Activated B cell treated with CpG ODN at 0.5 μM for 24 hours (primary cell): ENCODE data around the gene TRAF7. TPM values are rescaled to one million over a fixed set of nuclear protein-coding genes. Genes with fewer than 3 reads are reported as not detected.

Experiments used
- ATAC-seq: fragments of 200-7000 bp; cut with Tn5 transposase; one replicate; pipeline ENCODE4 v1.10.0; 2021; ENCODE audit warnings: low read depth, mild to moderate bottlenecking, moderate library complexity
- CTCF ChIA-PET: fragments of 350-600 bp; sonication (Branson Sonifier 250); formaldehyde crosslinking; loops from one replicate; lab custom pipeline; 2021; ENCODE audit warnings: antibody characterized with exemption; lab: Charles Lee
- POLR2A ChIA-PET: fragments of 350-600 bp; sonication (Branson Sonifier 250); formaldehyde crosslinking; loops from one replicate; lab custom pipeline; 2021; ENCODE audit warnings: antibody characterized with exemption; lab: Charles Lee
- DNase-seq: peaks from one replicate; pipeline ENCODE4 v3.0.0; 2022
- H3K27ac Mint-ChIP-seq: one replicate; pipeline ENCODE4 v1.8.0; 2020; ENCODE audit warnings: mixed read lengths
- H3K27me3 Mint-ChIP-seq: one replicate; pipeline ENCODE4 v1.8.0; 2021; ENCODE audit warnings: mixed read lengths
- H3K36me3 Mint-ChIP-seq: one replicate; pipeline ENCODE4 v1.8.0; 2021; ENCODE audit warnings: low read depth, mixed read lengths
- H3K4me1 Mint-ChIP-seq: one replicate; pipeline ENCODE4 v1.8.0; 2021; ENCODE audit warnings: mixed read lengths
- H3K4me3 Mint-ChIP-seq: one replicate; pipeline ENCODE4 v1.8.0; 2020; ENCODE audit warnings: mild to moderate bottlenecking, mixed read lengths
- H3K9me3 Mint-ChIP-seq: one replicate; pipeline ENCODE4 v1.8.0; 2020; ENCODE audit warnings: mixed read lengths
- intact Hi-C: fragments of 100-400 bp; cut with micrococcal nuclease; formaldehyde crosslinking; loops from one replicate; pipeline ENCODE4 v1.15.1; 2024
- total RNA-seq: library from RNA; stranded (reverse); gene quantifications from 2 replicates; pipeline ENCODE4 v1.2.3, GENCODE V29; 2022
- TF ChIP-seq, protein P1 (sequence below): fragments of 200-600 bp; IDR thresholded peaks from one replicate; pipeline ENCODE4 v1.8.0; 2022; ENCODE audit warnings: antibody characterized with exemption, mild to moderate bottlenecking

The TRAF7 gene
- total RNA-seq, 1 donor from 2014 or later = 72.7 TPM

DNA sequence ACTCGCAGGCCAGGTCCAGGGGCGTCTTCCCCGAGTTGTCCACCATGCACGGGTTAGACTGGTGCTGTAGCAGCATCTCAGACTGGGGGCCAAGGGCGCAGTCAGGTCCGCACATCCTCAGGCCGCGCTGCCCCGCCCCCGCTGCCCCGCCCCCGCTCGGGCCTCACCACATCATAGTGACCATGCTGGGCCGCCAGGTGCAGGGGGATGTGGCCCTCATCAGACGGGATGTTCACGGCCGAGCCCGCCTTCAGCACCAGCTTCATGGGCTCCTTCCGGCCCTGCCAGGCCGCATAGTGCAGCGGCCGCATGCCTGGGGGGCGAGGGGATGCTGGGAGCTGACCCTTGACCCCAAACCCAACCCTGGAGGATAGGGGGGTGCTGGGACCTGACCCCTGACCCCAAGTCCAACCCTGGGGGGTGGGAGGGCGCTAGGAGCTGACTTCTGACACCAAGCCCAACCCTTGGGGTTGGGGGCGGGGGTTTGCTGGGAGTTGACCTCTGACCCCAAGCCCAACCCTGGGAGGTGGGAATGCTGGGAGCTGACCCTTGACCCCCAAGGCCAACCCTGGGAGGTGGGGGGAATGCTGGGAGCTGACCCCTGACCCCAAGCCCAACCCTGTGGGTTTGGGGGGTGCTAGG lies 33.8 kb downstream of the TRAF7 start:
- Mint-ChIP-seq H3K4me3 (no peak overlapping the region), H3K36me3 (no peaks in the 10 kb centered on the region), H3K27me3 (peaks cover 5% of the 10 kb centered on the region), H3K4me1 (no peaks in the 10 kb centered on the region), H3K27ac (no peak overlapping the region), H3K9me3 (no peaks in the 10 kb centered on the region)
- TF ChIP-seq, protein P1, sequence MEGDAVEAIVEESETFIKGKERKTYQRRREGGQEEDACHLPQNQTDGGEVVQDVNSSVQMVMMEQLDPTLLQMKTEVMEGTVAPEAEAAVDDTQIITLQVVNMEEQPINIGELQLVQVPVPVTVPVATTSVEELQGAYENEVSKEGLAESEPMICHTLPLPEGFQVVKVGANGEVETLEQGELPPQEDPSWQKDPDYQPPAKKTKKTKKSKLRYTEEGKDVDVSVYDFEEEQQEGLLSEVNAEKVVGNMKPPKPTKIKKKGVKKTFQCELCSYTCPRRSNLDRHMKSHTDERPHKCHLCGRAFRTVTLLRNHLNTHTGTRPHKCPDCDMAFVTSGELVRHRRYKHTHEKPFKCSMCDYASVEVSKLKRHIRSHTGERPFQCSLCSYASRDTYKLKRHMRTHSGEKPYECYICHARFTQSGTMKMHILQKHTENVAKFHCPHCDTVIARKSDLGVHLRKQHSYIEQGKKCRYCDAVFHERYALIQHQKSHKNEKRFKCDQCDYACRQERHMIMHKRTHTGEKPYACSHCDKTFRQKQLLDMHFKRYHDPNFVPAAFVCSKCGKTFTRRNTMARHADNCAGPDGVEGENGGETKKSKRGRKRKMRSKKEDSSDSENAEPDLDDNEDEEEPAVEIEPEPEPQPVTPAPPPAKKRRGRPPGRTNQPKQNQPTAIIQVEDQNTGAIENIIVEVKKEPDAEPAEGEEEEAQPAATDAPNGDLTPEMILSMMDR = no peak
- intact Hi-C loops = no loop called here
- DNase-seq = no peak
- ChIA-PET CTCF (no interaction called here), POLR2A (no interaction called here)
- no peak for ATAC-seq

DNA sequence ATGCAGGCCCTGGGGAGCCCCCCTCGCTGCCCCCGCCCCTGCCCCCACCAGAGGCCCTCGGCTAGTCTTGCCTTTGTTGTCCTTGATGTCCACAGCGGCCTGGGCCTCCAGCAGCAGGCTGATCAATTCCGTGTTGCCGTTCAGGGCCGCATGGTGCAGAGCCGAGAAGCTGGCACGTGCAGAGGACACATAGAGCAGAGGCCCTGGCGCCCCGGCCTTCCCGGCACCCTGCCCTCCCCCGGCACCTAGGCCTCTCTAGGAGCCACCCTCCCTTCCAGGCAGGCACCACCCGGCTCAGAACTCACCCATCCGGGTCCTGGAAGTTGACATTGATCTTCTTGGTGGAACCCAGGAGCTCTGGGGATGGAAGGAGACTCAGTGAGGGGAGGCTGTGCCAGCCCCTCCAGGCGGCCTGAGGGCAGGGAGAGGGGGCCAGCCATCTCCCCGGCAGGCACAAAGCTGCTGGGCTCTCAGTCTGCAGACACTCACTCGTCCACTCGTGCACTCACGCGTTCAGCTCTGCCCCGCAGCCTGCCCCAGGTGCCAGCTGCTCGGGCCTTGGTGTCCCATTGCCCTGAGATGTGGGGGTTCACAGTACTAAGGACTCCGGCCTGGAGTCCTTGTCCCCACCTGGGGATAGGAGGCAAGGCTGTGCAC lies 34.5 kb downstream of the TRAF7 start:
- intact Hi-C loops = no loop called here
- ChIA-PET CTCF (no interaction called here), POLR2A (interaction anchor here (0.7 kb wide), 1 partner anchor 50 kb away, joined by 6 read pairs; no protein-coding TSS in a partner anchor)
- Mint-ChIP-seq H3K36me3 (no peaks in the 10 kb centered on the region), H3K27ac (no peak overlapping the region), H3K27me3 (peaks cover 9% of the 10 kb centered on the region), H3K9me3 (no peaks in the 10 kb centered on the region), H3K4me3 (no peak overlapping the region), H3K4me1 (peaks cover 5% of the 10 kb centered on the region)
- ATAC-seq = no peak
- DNase-seq = no peak
- TF ChIP-seq, protein P1 = no peak

DNA sequence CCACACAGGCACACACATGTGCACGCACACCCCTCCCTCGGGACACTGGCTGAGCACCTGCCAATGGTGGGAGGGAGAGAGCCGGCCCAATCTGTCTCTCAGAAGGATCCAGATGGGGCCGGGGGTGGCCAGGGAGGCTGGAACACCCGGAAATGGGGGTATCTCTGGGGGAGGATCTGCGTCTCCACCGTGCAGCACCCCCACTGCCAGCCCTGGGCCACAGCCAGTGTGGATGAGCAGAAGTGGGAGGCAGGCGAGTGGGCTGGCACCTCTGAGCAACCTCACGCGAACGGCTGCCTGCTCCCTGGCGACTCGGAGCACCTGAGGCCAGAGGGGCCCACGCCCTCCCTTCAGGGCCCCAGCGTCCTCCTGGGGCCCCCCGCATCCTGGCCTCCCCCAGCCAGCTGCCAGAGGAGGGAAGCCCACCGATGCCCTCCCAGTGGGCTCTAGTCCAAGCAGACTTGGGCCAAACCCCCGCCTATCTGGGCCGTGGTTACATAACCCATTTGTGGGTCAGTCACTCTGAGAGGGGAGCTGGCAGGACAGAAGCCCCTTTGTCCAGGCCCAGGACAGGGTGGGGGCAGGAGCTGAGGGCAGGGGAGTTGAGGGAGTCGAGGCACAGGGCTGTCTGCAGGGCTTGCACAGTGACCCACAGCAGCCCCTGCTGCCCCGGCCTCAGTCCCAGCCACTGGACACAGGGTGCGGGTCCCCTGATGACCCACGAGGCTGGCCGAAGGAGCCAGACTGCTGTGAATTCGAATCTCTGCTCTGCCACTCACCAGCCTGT lies 35.3 kb downstream of the TRAF7 start:
- DNase-seq (no peak), ATAC-seq (no peak)
- Mint-ChIP-seq H3K4me1 (peaks cover 8% of the 10 kb centered on the region), H3K27me3 (peaks cover 9% of the 10 kb centered on the region), H3K36me3 (no peaks in the 10 kb centered on the region), H3K27ac (no peak overlapping the region), H3K9me3 (no peaks in the 10 kb centered on the region), H3K4me3 (no peak overlapping the region)
- intact Hi-C loops = no loop called here
- CTCF ChIA-PET = no interaction called here
- TF ChIP-seq, protein P1 = no peak
- POLR2A ChIA-PET = interaction anchor here (0.6 kb wide), 1 partner anchor 228 kb away, joined by 4 read pairs; no protein-coding TSS in a partner anchor

DNA sequence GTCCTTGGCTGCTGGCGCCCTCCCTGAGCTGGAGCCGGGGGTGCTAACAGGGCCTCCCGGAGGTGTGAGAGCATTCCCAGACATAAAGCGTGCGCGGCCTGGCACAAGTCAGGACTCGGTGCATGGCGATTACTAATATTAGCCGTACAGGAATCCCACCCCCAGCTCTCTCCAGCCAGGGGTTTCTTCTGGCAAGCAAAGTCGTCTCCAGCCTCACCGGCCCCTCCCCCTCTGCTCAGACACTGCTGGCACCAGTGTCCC lies 35.8 kb downstream of the TRAF7 start:
- TF ChIP-seq, protein P1 = no peak
- no peak for ATAC-seq
- DNase-seq = no peak
- POLR2A ChIA-PET = interaction anchor here (0.6 kb wide), 1 partner anchor 227 kb away, joined by 4 read pairs; no protein-coding TSS in a partner anchor
- Mint-ChIP-seq H3K27me3 (peaks cover 9% of the 10 kb centered on the region), H3K36me3 (no peaks in the 10 kb centered on the region), H3K4me1 (peaks cover 8% of the 10 kb centered on the region), H3K9me3 (no peaks in the 10 kb centered on the region), H3K4me3 (no peak overlapping the region), H3K27ac (no peak overlapping the region)
- CTCF ChIA-PET = no interaction called here
- intact Hi-C loops = no loop called here
